Pancreas (tissue), 10 donors: ENCODE results near the gene GSTM4. TPM values are rescaled to one million over a fixed set of nuclear protein-coding genes. Genes with fewer than 3 reads are reported as not detected.
"Not testable (repeated sequence)": the region's sequence is repeated elsewhere in the genome, so short reads cannot be mapped to it uniquely, and the experiment has no call there.

Source experiments
- ATAC-seq, 4 donors: fragments of 200-7000 bp; cut with Tn5 transposase; one replicate each; pipeline versions ENCODE4 v1.8.0 to v1.9.1; 2020; ENCODE audit warnings: mild to moderate bottlenecking in 4 of 4, moderate library complexity in 4 of 4
- DNase-seq, 6 donors: peaks; one replicate each; pipeline ENCODE4 v3.0.0-alpha.2; 2020
- FAIRE-seq: peaks from 2 replicates; lab custom pipeline; 2012; peaks lifted over from hg19 to GRCh38; lab: Jason Lieb, UNC
- H3K27ac ChIP-seq, 4 donors: fragments of 200-600 bp; sonication (generic); 1 replicate in 3 of 4; 2 replicates in 1 of 4; pipeline versions ENCODE4 v1.5.0 to v1.8.0; 2020
- H3K27me3 ChIP-seq, 4 donors: fragments of 200-600 bp; one replicate each; pipeline ENCODE4 v1.8.0; 2021
- H3K36me3 ChIP-seq, 3 donors: fragments of 200-600 bp; sonication (generic) in 1 of 3; one replicate each; pipeline versions ENCODE4 v1.5.0 to v1.8.0; 2020 to 2021
- H3K4me1 ChIP-seq, 3 donors: fragments of 200-600 bp; one replicate each; pipeline ENCODE4 v1.8.0; 2021
- H3K4me3 ChIP-seq, 4 donors: fragments of 200-600 bp; sonication (generic) in 2 of 4; one replicate each; pipeline versions ENCODE4 v1.5.0 to v1.8.0; 2020 to 2021
- H3K9me3 ChIP-seq, 4 donors: fragments of 200-600 bp; one replicate each; pipeline ENCODE4 v1.8.0; 2021
- CTCF ChIP-seq, 4 donors: fragments of 200-600 bp; sonication (generic) in 3 of 4; IDR thresholded peaks; one replicate each; pipeline versions ENCODE4 v1.5.0 to v1.8.0; 2021; ENCODE audit warnings: antibody characterized with exemption in 4 of 4
- WGBS, 2 donors: extraction: QIAGEN DNeasy Blood & Tissue Kit; methylation state at CpG; one replicate each; pipeline ENCODE4 v1.1.7; 2013; 5-methylcytosine and 5-hydroxymethylcytosine counted together
- intact Hi-C, 3 donors: fragments of 100-400 bp; cut with DNase I; formaldehyde crosslinking; loops; one replicate each; pipeline versions ENCODE4 v1.11.1 to v1.14.2; 2022
- polyA plus RNA-seq, 2 donors: library from polyadenylated mRNA; stranded (reverse); fragments of 200-250 nt; gene quantifications; one replicate each; pipeline ENCODE4 v1.2.3, GENCODE V29; 2013
- total RNA-seq, 6 donors: library from RNA; stranded (reverse); fragmentation: NEBNext Ultra II Directional in 4 of 6; extraction: Animal tissue kit (Norgen Biotek cat#: 25700) in 4 of 6; gene quantifications; one replicate each; pipeline versions ENCODE4 v1.2.1 to v1.2.4, GENCODE V29; 2021 to 2023
- donor health status: healthy with polysubstance abuse.
- donor health status: DM: no; HTN: no; CAD: no; lungs with moderate emphysema.
- donor health status: DM: no; HTN: no; CAD: no.
- donor health status: control.
- donor health status: control.
- donor health status: Bipolar disorder and iron deficiency.
- donor health status: DM: yes; HTN: yes; CAD: no.
- donor health status: DM: no; HTN: no; CAD: no.
- donor health status: DM: no; HTN: no; CAD: no.
- donor health status: DM: yes; HTN: yes; CAD: no.

Gene GSTM4
- total and polyA plus RNA-seq, 8 donors, result 13.4 to 36.6 (median 19.8) TPM

GRCh38 chr1:109669246-109669948 lies 13.5 kb downstream of the GSTM4 start:
- Histone ChIP-seq H3K36me3 (no peaks in the 10 kb centered on the region), H3K27me3 (no peaks in the 10 kb centered on the region), H3K9me3 (no peaks in the 10 kb centered on the region), H3K27ac (no peak overlapping the region), H3K4me3 (no peak overlapping the region), H3K4me1 (peaks cover 0 to 3% (median 0%) of the 10 kb centered on the region in 3 donors)
- WGBS, 2 donors, result 94 to 95% methylated on average over 22 of the region's 22 CpGs
- TF ChIP-seq CTCF (IDR thresholded peaks at IDR 0.05), result no peak
- ATAC-seq (no peak), FAIRE-seq (no peak), DNase-seq (no peak)
- intact Hi-C loops, result no loop called here

GRCh38 chr1:109669949-109670302 lies 14.0 kb downstream of the GSTM4 start:
- H3K27me3 ChIP-seq, H3K9me3 ChIP-seq, intact Hi-C loops, DNase-seq, H3K4me3 ChIP-seq, ATAC-seq, H3K4me1 ChIP-seq, H3K36me3 ChIP-seq, FAIRE-seq, H3K27ac ChIP-seq: not testable (repeated sequence)
- WGBS, 2 donors, result 81 to 85% methylated on average over 4 to 5 of the region's 5 CpGs

- TF ChIP-seq CTCF (IDR thresholded peaks at IDR 0.05), result no peak
- no peak overlapping the region for H3K27ac ChIP-seq
- H3K4me3 ChIP-seq, result no peak overlapping the region
- FAIRE-seq (no peak), ATAC-seq (no peak), DNase-seq (no peak)
- intact Hi-C loops, result no loop called here
- WGBS, 2 donors, result 94 to 99% methylated on average over 5 of the region's 5 CpGs
- H3K36me3 ChIP-seq, result no peaks in the 10 kb centered on the region
- no peaks in the 10 kb centered on the region for H3K9me3 ChIP-seq
- no peaks in the 10 kb centered on the region for H3K27me3 ChIP-seq
- H3K4me1 ChIP-seq, result peaks cover 0 to 3% (median 0%) of the 10 kb centered on the region in 3 donors
Observed at GRCh38 chr1:109671067-109671466, 15.2 kb downstream of the GSTM4 start.

- H3K4me3 ChIP-seq, H3K27ac ChIP-seq, H3K36me3 ChIP-seq, DNase-seq, ATAC-seq, H3K9me3 ChIP-seq, H3K4me1 ChIP-seq, FAIRE-seq, H3K27me3 ChIP-seq, intact Hi-C loops: not testable (repeated sequence)
- WGBS, 2 donors, result 76 to 91% methylated on average over 2 of the region's 2 CpGs
Observed at GRCh38 chr1:109673861-109674260, 18.0 kb downstream of the GSTM4 start.

GRCh38 chr1:109676683-109677381 lies 20.9 kb downstream of the GSTM4 start:
- FAIRE-seq, H3K9me3 ChIP-seq, DNase-seq, ATAC-seq, H3K27ac ChIP-seq, H3K4me1 ChIP-seq, intact Hi-C loops, H3K4me3 ChIP-seq, H3K27me3 ChIP-seq, H3K36me3 ChIP-seq: not testable (repeated sequence)
- 86% methylated on average over 3 of the region's 3 CpGs for WGBS, 2 donors

GRCh38 chr1:109677459-109677858 lies 21.6 kb downstream of the GSTM4 start:
- FAIRE-seq (no peak), DNase-seq (no peak), ATAC-seq (no peak)
- H3K27ac ChIP-seq, result no peak overlapping the region
- H3K9me3 ChIP-seq, result no peaks in the 10 kb centered on the region
- H3K27me3 ChIP-seq, result no peaks in the 10 kb centered on the region
- no peak for TF ChIP-seq CTCF (IDR thresholded peaks at IDR 0.05)
- H3K4me1 ChIP-seq, result no peaks in the 10 kb centered on the region
- WGBS, 2 donors, result 60 to 66% methylated on average over 3 of the region's 3 CpGs
- no peaks in the 10 kb centered on the region for H3K36me3 ChIP-seq
- H3K4me3 ChIP-seq, result no peak overlapping the region
- intact Hi-C loops, result no loop called here

- intact Hi-C loops, H3K4me1 ChIP-seq, H3K9me3 ChIP-seq, ATAC-seq, DNase-seq, H3K27ac ChIP-seq, H3K36me3 ChIP-seq, FAIRE-seq, H3K4me3 ChIP-seq, H3K27me3 ChIP-seq: not testable (repeated sequence)
- 76 to 82% methylated on average over 2 of the region's 2 CpGs for WGBS, 2 donors
Observed at GRCh38 chr1:109678637-109679036, 22.7 kb downstream of the GSTM4 start.

- H3K9me3 ChIP-seq, intact Hi-C loops, H3K4me3 ChIP-seq, ATAC-seq, H3K27me3 ChIP-seq, FAIRE-seq, H3K27ac ChIP-seq, H3K36me3 ChIP-seq, DNase-seq, H3K4me1 ChIP-seq: not testable (repeated sequence)
- WGBS, 2 donors, result 90 to 93% methylated on average over 6 of the region's 6 CpGs
Observed at GRCh38 chr1:109684777-109685176, 28.9 kb downstream of the GSTM4 start.

GRCh38 chr1:109685399-109685798 lies 29.5 kb downstream of the GSTM4 start:
- H3K9me3 ChIP-seq, FAIRE-seq, H3K27ac ChIP-seq, H3K4me1 ChIP-seq, H3K4me3 ChIP-seq, H3K36me3 ChIP-seq, intact Hi-C loops, H3K27me3 ChIP-seq: not testable (repeated sequence)
- 23 to 43% methylated on average over 1 of the region's 1 CpG for WGBS, 2 donors
- peak in 1 of 6 donors; percentile 35 for DNase-seq
- peak in 2 of 4 donors; percentile 47 to 51 for ATAC-seq
